Left ventricle myocardium inferior (tissue), 1 donor: Measurements from ENCODE around the gene SLC5A3. TPM values are rescaled to one million over a fixed set of nuclear protein-coding genes. Genes with fewer than 3 reads are reported as not detected.

Source experiments
- DNase-seq: peaks from one replicate; pipeline ENCODE4 v3.0.0-alpha.2; 2020
- H3K27ac ChIP-seq: fragments of 200-600 bp; replicated peaks from 2 replicates; pipeline ENCODE4 v1.8.0; 2021
- H3K27me3 ChIP-seq: fragments of 200-600 bp; 2 replicates; pipeline ENCODE4 v1.8.0; 2021; ENCODE audit warnings: low read depth
- H3K36me3 ChIP-seq: fragments of 200-600 bp; 2 replicates; pipeline ENCODE4 v1.8.0; 2021
- H3K4me1 ChIP-seq: fragments of 200-600 bp; 2 replicates; pipeline ENCODE4 v1.8.0; 2021
- H3K4me3 ChIP-seq: fragments of 200-600 bp; 2 replicates; pipeline ENCODE4 v1.8.0; 2021; ENCODE audit warnings: mild to moderate bottlenecking, moderate library complexity
- H3K9me3 ChIP-seq: fragments of 200-600 bp; replicated peaks from 2 replicates; pipeline ENCODE4 v1.8.0; 2021
- intact Hi-C: fragments of 100-400 bp; cut with micrococcal nuclease; formaldehyde crosslinking; loops from one replicate; pipeline ENCODE4 v1.11.0; 2022
- total RNA-seq: library from RNA; stranded (reverse); fragmentation: NEBNext Ultra II Directional; extraction: Animal tissue kit (Norgen Biotek cat#: 25700); gene quantifications from one replicate; pipeline ENCODE4 v1.2.1, GENCODE V29; 2021
- TF ChIP-seq, protein P1 (sequence below): fragments of 200-600 bp; IDR thresholded peaks from 2 replicates; pipeline ENCODE4 v1.8.0; 2021; ENCODE audit warnings: antibody characterized with exemption, mild to moderate bottlenecking, borderline replicate concordance
- donor health status: DM: no; HTN: yes; CAD: no; lungs with severe emphysema.

Gene SLC5A3
- total RNA-seq, 1 donor from 2014 or later = 4.7 TPM

DNA sequence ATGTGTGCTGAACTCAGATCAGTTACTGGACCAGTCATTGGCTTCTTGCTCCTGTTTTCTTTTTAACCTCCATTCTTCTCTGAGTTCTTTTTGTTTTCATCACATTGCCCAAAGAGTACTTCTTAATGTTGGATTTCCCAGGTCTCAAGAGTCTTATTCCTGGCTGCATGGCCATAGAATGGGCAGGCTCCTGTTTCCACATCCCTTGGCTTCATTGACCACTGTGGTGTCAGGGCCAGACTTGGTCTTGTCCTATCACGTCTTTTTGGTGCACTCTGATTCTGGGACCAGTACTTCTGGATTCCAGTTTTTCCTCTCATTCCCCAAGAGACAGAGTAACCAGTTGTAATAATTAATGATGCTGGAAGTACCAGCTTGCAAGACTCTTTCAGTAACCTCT, 41.8 kb downstream of the SLC5A3 start:
- no peak overlapping the region for H3K27ac ChIP-seq
- peaks cover 12% of the 10 kb centered on the region for H3K4me1 ChIP-seq
- H3K9me3 ChIP-seq = no peaks in the 10 kb centered on the region
- H3K27me3 ChIP-seq = no peaks in the 10 kb centered on the region
- intact Hi-C loops = no loop called here
- no peak overlapping the region for H3K4me3 ChIP-seq
- no peaks in the 10 kb centered on the region for H3K36me3 ChIP-seq
- DNase-seq = no peak
- TF ChIP-seq, protein P1, sequence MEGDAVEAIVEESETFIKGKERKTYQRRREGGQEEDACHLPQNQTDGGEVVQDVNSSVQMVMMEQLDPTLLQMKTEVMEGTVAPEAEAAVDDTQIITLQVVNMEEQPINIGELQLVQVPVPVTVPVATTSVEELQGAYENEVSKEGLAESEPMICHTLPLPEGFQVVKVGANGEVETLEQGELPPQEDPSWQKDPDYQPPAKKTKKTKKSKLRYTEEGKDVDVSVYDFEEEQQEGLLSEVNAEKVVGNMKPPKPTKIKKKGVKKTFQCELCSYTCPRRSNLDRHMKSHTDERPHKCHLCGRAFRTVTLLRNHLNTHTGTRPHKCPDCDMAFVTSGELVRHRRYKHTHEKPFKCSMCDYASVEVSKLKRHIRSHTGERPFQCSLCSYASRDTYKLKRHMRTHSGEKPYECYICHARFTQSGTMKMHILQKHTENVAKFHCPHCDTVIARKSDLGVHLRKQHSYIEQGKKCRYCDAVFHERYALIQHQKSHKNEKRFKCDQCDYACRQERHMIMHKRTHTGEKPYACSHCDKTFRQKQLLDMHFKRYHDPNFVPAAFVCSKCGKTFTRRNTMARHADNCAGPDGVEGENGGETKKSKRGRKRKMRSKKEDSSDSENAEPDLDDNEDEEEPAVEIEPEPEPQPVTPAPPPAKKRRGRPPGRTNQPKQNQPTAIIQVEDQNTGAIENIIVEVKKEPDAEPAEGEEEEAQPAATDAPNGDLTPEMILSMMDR = no peak

DNA sequence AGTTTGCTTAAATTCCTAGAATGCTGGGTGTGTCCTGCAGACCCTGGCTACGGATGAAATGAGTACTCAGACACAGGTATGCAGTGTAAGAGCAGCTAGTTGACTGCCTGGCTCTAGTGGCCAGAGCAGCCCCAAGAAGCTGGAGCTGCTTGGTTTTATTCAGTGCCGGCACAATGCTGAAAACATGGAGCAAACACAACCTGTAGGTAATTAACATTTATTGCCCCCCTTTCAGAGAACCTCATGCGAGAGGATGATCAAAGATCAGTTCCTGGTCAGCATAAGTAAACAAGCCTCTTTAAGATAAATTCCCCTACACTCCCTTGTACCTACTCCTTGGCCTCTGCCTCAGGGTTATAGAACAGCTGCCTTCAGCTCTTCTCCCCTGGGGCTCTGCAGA, 43.2 kb downstream of the SLC5A3 start:
- Histone ChIP-seq H3K27me3 (no peaks in the 10 kb centered on the region), H3K27ac (no peak overlapping the region), H3K4me3 (no peak overlapping the region), H3K4me1 (peaks cover 26% of the 10 kb centered on the region), H3K36me3 (no peaks in the 10 kb centered on the region), H3K9me3 (no peaks in the 10 kb centered on the region)
- no peak for DNase-seq
- TF ChIP-seq, protein P1 = no peak
- intact Hi-C loops = no loop called here

DNA sequence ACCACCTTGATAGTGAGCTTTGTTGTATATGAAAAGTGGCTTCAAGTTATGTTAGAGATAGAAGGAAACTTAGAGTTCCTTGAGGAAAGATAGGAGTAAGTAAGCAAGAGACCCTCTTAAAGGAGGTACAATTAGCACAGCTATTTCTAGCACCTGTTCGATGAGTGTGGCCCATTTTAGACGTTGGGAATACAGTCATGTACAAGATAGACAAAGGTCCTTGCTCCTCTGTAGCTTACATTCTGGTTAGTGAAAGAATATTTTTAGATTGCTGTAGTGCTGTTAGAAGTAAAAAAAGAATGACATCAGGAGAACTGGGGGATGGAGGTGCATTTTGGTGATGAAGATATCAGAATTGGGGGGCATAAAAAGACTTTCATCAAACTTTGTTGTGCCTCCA, 47.5 kb downstream of the SLC5A3 start:
- intact Hi-C loops = no loop called here
- TF ChIP-seq, protein P1 = no peak
- Histone ChIP-seq H3K9me3 (no peaks in the 10 kb centered on the region), H3K4me1 (peaks cover 39% of the 10 kb centered on the region), H3K36me3 (peaks cover 5% of the 10 kb centered on the region), H3K27me3 (no peaks in the 10 kb centered on the region), H3K27ac (no peak overlapping the region), H3K4me3 (no peak overlapping the region)
- no peak for DNase-seq

DNA sequence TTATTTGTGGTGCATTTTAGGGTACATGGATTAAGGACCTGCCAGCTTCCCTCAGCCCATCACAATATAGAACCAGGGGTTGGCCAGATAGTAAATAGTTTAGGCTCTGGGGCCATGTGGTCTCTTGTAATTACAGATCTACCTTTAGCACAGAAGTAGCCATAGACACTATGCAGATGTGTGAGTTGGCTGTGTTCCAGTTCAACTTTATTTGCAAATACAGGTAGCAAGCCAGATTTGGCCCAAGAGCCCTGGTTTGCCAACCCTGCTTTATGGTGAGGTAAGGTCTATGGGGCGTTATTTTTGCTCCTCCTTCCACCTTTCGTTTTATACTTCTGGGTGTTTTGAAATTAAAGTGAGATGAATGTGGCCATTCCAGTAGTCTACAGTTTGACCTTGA, 48.7 kb downstream of the SLC5A3 start:
- TF ChIP-seq, protein P1 = no peak
- no peak for DNase-seq
- H3K27ac ChIP-seq = no peak overlapping the region
- H3K4me1 ChIP-seq = peaks cover 39% of the 10 kb centered on the region
- no peak overlapping the region for H3K4me3 ChIP-seq
- intact Hi-C loops = no loop called here
- H3K9me3 ChIP-seq = no peaks in the 10 kb centered on the region
- H3K27me3 ChIP-seq = no peaks in the 10 kb centered on the region
- H3K36me3 ChIP-seq = peaks cover 11% of the 10 kb centered on the region

Other genes starting within 250 kb of the SLC5A3 start
- 780 TPM for gene ATP5PO, start 157.8 kb upstream of the SLC5A3 start, total RNA-seq
- 61.9 TPM for gene MRPS6, start within 50 bp of the SLC5A3 start, total RNA-seq